ENCODE data around the gene ATG7.

Gene ATG7

GRCh38 chr3:11592445-11593298 lies 320.5 kb downstream of the ATG7 start (continued):
- TF ChIP-seq ZBTB10 (tag by site-specific recombination; IDR thresholded peaks at IDR 0.05) (no peak), ZNF501 (tag by site-specific recombination; IDR thresholded peaks at IDR 0.05) (no peak), ZNF600 (tag by site-specific recombination; IDR thresholded peaks at IDR 0.05) (peak; percentile 53; the same call in 1 of the 2 replicates), ZNF776 (tag by site-specific recombination; IDR thresholded peaks at IDR 0.05; ENCODE audit: borderline replicate concordance) (no peak), ZBTB49 (tag by site-specific recombination; IDR thresholded peaks at IDR 0.05; ENCODE audit: low read depth) (no peak), GFI1B (tag by site-specific recombination; IDR thresholded peaks at IDR 0.05) (no peak), ZNF473 (tag by site-specific recombination; IDR thresholded peaks at IDR 0.05) (no peak), ZNF239 (tag by site-specific recombination; IDR thresholded peaks at IDR 0.05) (no peak), ZBTB20 (tag by site-specific recombination; IDR thresholded peaks at IDR 0.05) (no peak), MYNN (tag by site-specific recombination; IDR thresholded peaks at IDR 0.05; ENCODE audit: borderline replicate concordance) (no peak), ZNF24 (tag by site-specific recombination; IDR thresholded peaks at IDR 0.05) (no peak), ZFP41 (tag by site-specific recombination; IDR thresholded peaks at IDR 0.05; ENCODE audit: borderline replicate concordance) (no peak), ZNF221 (tag by site-specific recombination; IDR thresholded peaks at IDR 0.05; ENCODE audit: borderline replicate concordance) (no peak), ZNF626 (tag by site-specific recombination; IDR thresholded peaks at IDR 0.05) (no peak), ZBTB17 (tag by site-specific recombination; IDR thresholded peaks at IDR 0.05) (peak; percentile 79), ZNF426 (tag by site-specific recombination; IDR thresholded peaks at IDR 0.05) (no peak), ZNF48 (tag by site-specific recombination; IDR thresholded peaks at IDR 0.05) (no peak), SP7 (tag by site-specific recombination; IDR thresholded peaks at IDR 0.05) (no peak), ZNF223 (tag by site-specific recombination; IDR thresholded peaks at IDR 0.05) (no peak), KLF10 (tag by site-specific recombination; IDR thresholded peaks at IDR 0.05) (no peak)

GRCh38 chr3:11593318-11594034 lies 321.3 kb downstream of the ATG7 start:
- TF ChIP-seq ZNF664 (tag by site-specific recombination; IDR thresholded peaks at IDR 0.05), result no peak
- peak; percentile 47; the same call in 1 of the 2 replicates for TF ChIP-seq ZIC2 (tag by site-specific recombination; IDR thresholded peaks at IDR 0.05)
- no peak for TF ChIP-seq ZNF843 (tag by site-specific recombination; IDR thresholded peaks at IDR 0.05)
- TF ChIP-seq ZNF202 (tag by site-specific recombination; IDR thresholded peaks at IDR 0.05; ENCODE audit: borderline replicate concordance), result no peak
- no peaks in the 10 kb centered on the region for H3K9me3 ChIP-seq (ENCODE audit: control insufficient read depth, insufficient read depth, low read depth, low read length)
- H3K36me3 ChIP-seq (ENCODE audit: control insufficient read depth in 2 of 2, insufficient read depth in 1 of 2, low read length in 2 of 2), result no peaks in the 10 kb centered on the region
- ChIA-PET CTCF (no interaction called here), POLR2A (no interaction called here)
- no peak overlapping the region for H3K27ac ChIP-seq (ENCODE audit: extremely low read depth, low read depth, low read length)
- no peak overlapping the region for H3K4me3 ChIP-seq (ENCODE audit: low read depth, low read length)
- H3K4me1 ChIP-seq (ENCODE audit: control insufficient read depth, insufficient read depth, low read length), result peaks cover 25% of the 10 kb centered on the region
